Ovary (tissue), 3 donors: ENCODE measurements around the gene DHRS12.

Experiments
- CTCF ChIP-seq, 3 donors: fragments of 450-650 bp in 2 of 3; fragments of 200-600 bp in 1 of 3; IDR thresholded peaks; one replicate each; pipeline versions ENCODE4 v1.5.1 to v1.8.0; 2016 to 2022; ENCODE audit warnings: antibody characterized with exemption in 3 of 3, mild to moderate bottlenecking in 1 of 3
- POLR2A ChIP-seq: fragments of 450-650 bp; IDR thresholded peaks from one replicate; pipeline ENCODE4 v1.6.1; 2017; ENCODE audit warnings: antibody characterized with exemption, mild to moderate bottlenecking, moderate library complexity
- donor health status: DM: no; HTN: no; CAD: no.

GRCh38 chr13:51758691-51759090 lies 45.3 kb downstream of the DHRS12 start:
- TF ChIP-seq CTCF (IDR thresholded peaks at IDR 0.05) (no peak), POLR2A (no peak)
